NT2/D1 (cell line): Measurements from ENCODE around the gene ATP5PO.

Experiments
- YY1 ChIP-seq: IDR thresholded peaks from 2 replicates; pipeline ENCODE4 v1.6.1; 2011; ENCODE audit not compliant: insufficient read length, insufficient read depth
- ZNF274 ChIP-seq: IDR thresholded peaks from 2 replicates; pipeline ENCODE4 v1.6.1; 2011; ENCODE audit warnings: mild to moderate bottlenecking, low read depth, low read length

GRCh38 chr21:33878824-33879223, 36.8 kb downstream of the ATP5PO start:
- TF ChIP-seq YY1 (no peak), ZNF274 (no peak)
